ENCODE measurements around the gene KIAA0586.

GRCh38 chr14:58553959-58554358 lies 126.4 kb downstream of the KIAA0586 start:
- TF ChIP-seq CTCF (IDR thresholded peaks at IDR 0.05) (no peak), POLR2A (IDR thresholded peaks at IDR 0.05) (no peak)
